Amniotic stem cell (primary cell): ENCODE results near the gene RNU5B-1.

Source experiments
- DNase-seq: peaks from one replicate; lab custom pipeline; 2025; lab: John Stamatoyannopoulos, UW

RNU5B-1 gene

DNA sequence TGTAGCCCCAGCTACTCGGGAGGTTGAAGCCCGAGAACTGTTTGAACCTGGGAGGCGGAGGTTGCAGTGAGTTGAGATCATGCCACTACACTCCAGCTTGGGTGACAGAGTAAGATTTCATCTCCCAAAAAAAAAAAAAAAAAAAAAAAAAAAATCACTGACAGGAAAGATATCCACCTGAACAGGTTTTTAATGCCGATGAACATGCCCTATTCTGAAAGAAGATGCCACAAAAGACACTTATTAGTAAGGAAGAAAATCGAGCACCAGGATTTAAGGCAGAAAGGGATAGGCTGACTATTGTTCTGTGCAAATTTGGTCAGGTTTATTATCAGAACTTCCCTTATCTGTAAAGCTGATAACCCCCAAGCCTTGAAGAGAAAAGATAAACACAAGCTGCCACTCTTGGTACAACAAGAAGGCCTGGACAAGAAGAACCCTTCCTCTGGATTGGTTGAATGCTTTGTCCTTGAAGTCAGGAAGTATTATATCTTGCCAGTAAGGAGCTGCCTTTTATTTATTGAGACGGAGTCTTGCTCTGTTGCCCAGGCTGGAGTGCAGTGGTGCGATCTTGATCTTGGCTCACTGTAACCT, 15.1 kb upstream of the RNU5B-1 start:
- DNase-seq = no peak

DNA sequence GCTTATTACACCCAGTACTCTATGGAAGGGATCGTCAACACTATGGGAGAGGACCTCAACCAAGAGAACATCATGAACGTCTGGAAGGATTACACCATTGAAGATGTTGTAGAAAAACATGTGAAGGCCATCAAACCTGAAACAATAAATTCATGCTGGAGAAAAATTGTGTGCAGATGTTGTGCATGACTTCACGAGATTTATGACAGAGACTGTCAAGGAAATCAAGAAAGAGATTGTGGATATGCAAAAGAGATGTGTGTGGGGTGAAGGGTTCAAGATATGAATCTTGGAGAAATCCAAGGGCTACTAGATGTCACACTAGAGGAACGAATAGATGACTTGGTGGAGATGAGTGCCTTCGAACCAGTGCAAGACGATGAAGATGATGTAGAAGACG, 14.2 kb upstream of the RNU5B-1 start:
- DNase-seq = no peak

DNA sequence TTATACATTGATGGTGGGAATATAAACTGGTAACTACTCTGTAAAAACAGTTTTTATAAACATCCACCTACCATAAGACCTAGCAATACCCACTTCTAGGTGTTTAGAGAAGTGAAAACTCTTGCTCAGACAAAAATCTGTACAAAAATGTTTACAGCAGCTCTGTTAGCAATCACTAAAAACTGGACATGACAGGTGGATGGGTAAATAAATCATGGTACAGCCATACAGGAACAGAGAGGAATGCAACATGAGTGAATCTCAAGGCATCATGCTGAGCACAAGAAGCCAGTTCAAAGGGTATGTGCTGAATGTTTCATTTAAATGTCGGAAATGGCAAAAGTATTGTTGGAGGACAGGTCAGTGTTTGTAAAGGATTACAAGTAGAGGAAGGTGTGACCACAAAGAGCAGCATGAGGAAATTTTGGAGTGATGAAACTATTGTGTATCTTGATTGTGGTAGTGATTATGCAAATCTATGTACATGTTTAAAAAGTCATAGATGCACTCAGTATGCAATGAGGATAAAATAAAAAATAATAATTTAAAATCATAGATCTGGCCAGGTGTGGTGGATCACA, 11.4 kb upstream of the RNU5B-1 start:
- no peak for DNase-seq

DNA sequence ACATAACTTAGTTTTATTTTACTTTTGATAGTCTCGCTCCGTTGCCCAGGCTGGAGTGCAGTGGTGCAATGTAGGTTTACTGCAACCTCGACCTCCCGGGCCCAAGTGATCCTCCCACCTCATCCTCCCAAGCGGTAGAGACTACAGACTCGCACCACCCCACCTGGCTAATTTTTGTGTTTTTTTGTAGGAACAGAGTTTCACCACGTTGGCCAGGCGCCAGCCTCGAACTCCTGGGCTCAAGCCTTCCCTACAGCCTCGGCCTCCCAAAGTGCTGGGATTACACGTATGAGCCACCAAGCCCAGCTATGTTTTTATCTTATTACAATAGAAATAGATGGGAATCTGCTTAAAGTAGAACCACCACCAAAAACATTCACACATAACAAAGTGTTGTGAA, 5.7 kb upstream of the RNU5B-1 start:
- no peak for DNase-seq

DNA sequence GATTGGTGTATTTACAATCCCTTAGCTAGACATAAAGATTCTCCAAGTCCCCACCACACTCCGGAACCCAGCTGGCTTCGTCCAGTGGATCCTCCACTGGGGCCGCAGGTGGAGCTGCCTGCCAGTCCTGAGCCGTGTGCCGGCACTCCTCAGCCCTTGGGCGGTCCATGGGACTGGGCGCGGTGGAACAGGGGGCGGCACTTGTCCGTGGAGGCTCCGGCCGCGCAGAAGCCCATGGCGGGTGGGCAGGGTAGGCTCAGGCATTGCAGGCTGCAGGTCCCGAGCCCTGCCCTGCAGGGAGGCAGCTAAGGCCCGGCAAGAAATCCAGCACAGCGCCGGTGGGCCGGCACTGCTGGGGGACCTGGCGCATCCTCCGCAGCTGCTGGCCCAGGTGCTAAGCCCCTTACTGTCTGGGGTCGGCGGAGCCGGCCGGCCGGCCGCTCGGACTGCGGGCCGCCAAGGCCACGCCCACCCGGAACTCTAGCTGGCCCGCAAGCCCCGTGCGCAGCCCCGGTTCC, 3.5 kb upstream of the RNU5B-1 start:
- DNase-seq = no peak

DNA sequence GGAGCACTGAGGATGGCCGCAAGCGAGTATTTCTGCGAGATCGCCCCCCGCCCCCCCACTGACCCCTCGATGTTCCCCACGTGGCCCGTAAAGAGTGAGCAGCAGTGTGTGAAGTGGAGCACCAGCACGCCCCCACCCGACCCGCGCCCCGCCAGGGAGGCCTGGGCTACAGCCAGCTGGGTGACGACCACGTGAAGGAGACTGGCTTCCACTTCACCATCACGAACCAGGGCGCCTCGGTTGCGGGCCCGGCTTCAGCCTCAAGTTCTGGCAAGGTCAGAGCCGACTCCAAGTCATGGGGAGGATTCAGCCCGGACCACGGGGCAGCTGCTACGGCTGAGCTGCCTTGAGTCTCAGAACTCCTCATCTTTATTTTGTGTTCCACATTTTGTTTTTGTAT, 2.4 kb upstream of the RNU5B-1 start:
- DNase-seq = no peak

DNA sequence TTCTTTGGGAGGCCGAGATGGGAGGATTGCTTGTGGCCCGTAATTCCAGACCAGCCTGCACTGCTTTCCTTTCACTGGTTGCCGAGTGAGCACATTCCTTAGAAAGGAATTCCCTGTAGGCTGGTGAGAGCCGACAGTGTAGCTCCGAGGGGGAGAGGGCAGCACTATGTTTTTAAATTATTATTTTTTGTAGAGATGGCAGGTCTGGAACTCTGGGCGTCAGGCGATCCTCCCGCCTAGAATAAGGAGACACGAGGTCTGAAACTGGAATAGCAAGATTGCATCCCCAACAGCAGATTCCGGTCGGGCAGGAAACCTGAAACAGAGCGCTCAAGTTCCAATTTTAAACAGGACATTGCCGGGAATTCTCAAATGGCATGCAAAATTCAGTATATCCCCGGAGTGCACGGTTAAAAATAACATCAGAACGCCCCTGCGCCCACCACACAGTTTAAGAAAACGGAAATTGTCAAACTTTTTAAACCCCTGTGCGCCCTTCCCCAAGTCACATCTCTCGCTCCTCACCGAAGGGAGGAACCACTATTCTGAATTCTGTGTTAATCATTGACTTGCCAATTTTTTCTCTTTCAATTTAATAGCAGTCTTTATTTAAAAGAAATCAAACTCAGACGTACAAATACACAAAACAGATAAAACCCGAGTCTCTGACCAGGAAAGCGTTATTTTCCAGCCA, 643 bp upstream of the RNU5B-1 start:
- no peak for DNase-seq

DNA sequence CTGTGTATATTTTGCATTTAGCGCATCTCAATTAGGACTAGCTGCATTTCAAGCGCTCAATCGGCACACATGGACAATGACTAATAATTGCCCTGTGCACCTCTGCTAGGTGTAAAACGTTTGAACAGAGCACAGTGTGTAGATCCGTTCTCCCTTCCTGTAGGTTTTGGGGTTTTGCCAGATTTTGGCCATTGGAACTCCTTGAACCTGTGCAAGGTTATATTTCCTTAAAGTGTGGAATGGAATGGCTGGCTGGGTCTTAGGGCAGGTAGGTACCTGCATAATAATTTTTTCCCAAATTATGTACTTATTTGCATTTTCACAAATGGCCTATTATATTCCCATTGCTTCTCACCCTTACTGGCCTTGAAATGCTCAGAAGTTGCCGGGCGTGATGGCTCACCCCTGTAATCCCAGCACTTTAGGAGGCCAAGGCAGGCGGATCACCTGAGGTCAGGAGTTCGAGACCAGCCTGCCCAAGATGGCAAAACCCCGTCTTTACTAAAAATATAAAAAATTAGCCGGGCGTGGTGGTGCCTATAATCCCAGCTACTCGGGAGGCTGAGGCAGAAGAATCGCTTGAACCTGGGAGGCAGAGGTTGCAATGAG, 777 bp downstream of the RNU5B-1 start:
- no peak for DNase-seq

DNA sequence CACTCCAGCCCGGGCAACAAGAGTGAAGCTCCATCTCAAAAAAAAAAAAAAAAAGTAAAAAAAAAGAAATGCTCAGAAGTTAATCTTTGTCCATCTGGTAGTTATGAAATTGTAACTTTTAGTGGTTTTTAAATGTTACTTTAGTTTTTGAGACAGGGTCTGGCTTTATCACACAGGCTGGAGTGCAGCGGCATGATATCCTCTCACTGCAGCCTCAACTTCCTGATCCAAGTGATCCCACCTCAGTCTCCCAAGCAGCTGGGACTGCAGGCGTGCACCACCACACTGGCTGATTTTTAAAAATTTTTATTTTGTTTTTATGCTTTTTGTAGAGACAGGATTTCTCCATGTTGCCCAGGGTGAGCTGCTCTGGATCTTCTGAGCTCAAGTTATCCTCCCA, 1.3 kb downstream of the RNU5B-1 start:
- DNase-seq = no peak

DNA sequence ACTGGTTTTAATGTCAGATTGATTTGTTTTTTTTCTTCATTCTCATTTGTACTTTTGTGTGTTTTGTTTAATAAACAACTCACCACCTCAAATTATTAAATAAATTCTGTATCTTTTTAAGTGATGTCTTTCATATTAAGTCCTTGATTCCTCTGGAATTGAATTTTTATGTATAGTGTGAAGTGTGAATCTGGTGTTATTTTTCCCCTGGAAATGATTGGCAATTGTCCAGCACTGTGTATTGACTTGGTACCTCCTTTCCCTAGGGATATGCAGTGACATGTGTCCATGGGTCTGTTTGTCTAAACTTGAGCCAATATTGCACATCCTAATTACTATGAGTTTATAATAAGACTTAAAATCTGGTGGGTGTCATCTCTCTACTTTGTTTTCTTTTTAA, 2.1 kb downstream of the RNU5B-1 start:
- no peak for DNase-seq

DNA sequence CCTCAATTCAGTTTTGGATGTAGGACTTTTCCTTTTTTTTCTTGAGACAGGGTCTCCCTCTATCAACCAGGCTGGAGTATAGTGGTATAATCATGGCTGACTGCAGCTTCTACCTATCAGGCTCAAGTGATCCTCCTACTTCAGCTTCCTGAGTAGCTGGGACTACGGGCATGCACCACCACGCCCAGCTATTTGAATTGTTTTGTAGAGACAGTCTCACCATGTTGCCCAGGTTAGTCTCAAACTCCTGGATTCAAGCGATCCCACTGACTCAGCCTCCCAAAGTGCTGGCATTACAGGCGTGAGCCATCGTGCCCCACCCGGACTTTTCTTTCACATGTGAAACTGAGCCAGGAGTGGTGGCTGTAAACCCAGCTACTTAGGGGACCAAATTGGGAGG, 3.5 kb downstream of the RNU5B-1 start:
- DNase-seq = no peak

DNA sequence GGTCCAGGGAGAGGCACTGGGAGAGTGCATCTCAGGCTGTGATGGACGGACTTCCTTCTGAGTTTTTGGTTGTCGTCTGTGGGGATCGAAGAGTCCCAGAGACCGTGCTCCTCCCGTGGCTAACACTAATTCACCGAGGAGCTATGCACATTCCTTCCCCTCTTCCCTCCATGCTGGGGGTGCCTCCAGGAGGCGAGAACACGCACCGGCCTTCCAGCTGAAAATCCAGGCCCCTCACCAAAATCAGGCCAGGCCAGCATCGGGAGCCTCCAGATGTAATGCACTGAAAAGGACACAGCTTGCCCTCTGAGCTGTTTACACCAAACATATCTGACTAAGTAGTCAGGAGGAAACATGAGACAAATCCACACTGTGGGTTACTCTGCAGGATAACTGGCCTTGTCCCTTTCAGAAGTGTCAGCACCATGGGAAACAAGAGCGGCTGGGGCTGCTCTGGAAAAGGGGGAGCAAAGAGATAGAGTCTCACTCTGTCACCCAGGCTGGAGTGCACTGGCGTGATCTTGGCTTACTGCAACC, 5.5 kb downstream of the RNU5B-1 start:
- DNase-seq = no peak

DNA sequence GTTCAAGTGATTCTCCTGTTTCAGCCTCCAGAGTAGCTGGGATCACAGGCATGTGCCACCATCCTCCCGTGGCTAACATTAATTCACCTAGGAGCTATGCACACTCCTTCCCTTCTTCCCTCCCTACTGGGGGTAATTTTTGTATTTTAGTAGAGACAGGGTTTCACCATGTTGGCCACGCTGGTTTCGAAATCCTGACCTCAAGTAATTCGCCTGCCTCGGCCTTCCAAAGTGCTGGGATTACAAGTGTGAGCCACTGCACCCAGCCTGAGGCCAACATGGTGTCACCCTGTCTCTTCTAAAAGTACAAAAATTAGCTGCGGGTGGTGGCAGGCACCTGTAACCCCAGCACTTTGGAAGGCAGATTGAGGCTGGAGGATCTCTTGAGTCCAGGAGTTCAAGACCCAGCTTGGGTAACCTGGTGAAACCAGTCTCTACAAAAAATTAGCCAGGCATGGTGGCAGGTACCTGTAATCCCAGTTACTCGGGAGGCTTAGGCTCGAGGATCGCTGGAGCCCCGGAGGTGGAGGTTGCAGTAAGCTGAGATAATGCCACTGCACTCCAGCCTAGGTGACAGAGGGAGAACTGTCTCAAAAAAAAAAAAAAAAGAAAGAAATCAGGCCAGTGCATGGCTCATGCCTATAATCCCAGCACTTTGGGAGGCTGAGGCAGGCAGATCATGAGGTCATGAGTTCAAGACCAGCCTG, 6.1 kb downstream of the RNU5B-1 start:
- DNase-seq = no peak

DNA sequence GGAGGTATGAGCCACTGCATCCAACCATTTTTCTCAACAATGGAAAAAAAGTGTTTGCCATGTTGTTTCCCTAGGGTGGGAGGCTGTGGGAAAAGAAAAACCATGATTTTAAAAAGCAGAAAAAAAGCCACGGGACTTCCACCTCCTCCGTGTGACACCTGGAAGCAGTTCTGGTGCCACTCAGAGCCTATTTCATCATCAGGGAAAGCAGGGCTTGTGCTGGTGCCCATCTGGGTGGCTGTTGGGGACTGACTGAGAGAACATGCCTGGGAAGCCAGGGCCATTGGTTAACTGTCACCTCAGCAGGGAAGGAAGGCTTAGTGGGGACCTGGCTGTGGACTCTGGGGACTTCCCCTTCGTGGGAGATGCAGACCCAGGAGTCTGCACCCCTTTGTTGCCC, 7.3 kb downstream of the RNU5B-1 start:
- DNase-seq = no peak

DNA sequence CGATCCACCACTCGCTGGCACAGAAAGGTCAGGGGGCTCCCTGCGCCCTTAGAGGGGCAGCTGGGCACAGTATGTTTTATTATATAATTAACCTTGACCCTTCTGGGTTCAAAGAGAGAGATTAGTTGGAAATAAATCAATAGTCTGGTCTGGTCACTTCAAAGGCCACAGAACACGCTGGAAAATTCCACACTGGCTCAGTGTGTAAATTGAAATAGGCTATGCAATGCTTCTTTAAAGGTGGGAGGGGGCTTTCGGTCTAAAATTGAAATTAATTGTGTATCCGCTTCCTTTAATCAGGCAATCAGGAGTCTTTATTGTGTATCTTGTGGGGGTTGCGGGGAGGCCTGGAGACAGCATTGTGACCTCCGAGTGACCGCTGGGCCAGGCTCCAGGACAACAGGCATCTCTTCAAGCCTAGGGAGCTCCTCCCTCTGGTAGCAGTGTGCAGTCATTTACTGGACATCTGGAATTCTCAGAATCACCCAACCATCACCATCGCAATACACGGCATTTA, 8.0 kb downstream of the RNU5B-1 start:
- DNase-seq = no peak

DNA sequence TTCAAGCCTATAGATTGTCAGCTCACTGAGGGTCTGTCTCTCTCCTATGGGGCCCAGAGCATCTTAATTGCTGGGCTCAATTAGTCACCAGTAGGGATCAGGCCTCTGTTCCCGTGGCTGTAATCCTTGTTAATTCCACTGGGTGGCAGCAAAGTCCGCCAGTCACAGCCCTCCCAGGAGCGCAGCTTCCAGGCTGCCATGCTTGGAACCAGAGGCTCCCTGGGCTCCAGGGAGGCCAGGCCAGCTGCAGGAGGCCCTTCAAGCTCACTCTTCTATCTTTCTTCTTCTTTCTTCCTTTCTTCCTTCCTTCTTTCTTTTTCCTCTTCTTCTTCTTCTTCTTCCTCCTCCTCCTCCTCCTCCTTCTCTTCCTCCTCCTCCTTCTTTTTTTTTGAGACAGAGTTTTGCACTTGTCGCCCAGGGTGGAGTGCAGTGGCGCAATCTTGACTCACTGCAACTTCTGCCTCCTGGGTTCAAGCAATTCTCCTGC, 14.4 kb downstream of the RNU5B-1 start:
- DNase-seq = no peak

DNA sequence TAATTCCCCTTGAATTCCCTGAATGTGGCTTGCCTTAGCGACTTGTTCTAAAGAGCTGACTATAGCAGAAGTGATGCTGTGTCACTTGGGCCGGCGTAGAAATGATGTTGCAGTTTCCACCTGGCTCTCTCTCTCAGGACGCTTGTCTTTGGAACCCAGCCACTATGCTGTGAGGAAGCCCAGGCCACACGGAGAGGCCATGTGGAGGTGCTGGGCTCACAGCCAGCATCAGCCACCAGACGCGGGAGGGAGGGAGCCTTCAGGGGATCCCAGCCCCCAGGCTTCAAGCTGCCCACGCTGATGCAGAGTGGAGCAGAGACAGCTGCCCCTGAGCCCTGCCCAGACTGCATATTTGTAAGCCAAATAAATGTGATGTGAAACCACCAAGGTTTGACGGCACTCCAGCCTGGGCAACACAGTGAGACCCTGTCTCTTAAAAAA, 18.6 kb downstream of the RNU5B-1 start:
- no peak for DNase-seq

DNA sequence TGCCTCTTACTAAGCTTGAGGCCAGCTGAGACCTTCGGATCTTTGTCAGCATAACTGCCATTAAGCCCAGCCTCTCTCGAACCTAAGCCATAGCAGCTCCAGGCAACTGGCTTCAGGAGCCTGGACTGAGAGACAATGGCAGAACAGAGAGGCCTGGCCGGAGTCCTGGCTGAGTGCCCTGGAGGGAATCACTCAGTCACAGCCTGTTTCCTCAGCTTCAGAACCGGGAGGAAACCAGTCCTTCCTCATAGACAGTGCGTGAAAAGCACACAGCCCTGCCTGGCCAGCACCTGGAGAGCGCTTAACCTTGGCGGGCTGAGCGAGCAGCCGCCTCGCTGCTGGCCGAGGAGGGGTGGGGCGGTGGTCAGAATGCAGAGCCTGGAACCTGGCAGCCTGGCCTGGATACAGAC, 21.6 kb downstream of the RNU5B-1 start:
- DNase-seq = no peak

DNA sequence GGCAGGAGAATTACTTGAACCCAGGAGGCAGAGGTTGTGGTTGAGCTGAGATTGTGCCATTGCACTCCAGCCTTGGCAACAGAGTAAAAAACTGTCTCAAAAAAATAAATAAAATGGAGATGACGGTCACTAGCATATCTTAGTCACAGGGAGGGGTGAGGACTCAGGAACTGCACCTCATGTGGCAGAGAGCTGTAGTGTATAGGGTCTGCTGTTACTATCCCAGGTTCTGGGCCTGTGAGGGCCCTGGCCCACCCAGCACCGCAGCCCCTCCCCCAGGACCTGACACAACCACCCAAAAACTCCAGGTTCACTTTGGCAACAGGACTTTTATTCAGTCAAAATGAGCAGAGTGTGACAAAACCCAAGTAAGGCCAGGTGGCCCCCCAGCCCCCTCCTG, 22.3 kb downstream of the RNU5B-1 start:
- no peak for DNase-seq

DNA sequence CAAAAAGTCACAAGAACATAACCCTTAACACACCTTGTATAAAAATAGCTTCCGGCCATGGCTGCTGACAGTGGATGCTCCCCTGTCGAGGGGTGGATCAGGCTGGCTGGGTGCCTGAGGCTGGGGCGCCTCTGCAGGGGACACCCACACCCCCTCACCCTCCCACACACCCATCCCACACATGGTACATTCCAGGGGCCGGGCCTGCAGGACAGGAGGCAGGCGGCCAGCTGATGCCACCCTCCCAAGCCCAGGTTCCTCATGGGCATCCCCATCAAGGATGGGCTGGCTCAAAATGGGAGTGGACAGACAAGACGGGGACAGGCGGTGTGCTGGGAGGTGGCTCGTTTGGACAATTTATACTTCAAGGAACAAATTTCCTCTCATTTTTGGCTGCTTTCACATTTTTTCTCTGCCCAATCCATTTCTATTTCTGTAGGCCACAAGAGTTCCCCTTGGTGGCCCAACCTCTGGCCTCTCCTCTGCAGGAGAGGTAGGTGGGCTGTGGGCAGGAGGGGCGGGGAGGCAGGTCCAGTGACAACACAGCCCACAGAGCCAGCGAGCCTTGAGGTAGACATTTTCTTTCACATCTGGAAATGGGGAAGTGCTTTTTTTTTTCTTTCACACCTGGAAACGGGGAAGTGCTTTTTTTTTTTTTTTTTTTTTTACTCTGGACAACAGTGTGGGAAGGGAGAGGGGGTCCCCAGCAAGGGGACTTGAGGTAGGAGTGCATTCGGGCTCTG, 23.3 kb downstream of the RNU5B-1 start:
- no peak for DNase-seq
